Measurements from ENCODE around the gene NUTM2F. TPM values are rescaled to one million over a fixed set of nuclear protein-coding genes. Genes with fewer than 3 reads are reported as not detected.
"Not testable (repeated sequence)": the region's sequence is repeated elsewhere in the genome, so short reads cannot be mapped to it uniquely, and the experiment has no call there.

NUTM2F gene
- total RNA-seq, 1 experiment from 2014 or later, result not detected

DNA sequence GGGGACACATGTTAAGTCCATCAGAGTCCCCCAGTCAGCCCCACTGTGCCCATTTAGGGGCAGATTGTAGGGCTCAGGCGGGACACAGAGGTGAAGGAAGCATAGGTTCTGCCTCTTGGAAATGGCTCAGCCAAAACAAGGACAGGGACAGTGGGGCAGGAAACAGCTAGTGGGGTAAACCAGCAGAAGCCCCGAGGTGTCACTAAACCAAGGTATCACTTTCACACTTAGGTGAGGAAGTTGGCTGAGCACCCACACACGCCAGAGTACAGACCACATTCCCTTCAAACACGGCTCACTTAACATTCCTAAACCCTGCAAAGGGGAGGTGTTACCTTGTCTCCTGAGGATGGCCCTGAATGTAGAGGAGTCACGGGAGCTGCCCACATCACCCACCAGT lies 12.2 kb downstream of the NUTM2F start:
- DNase-seq (ENCODE audit: low read depth), result not testable (repeated sequence)

DNA sequence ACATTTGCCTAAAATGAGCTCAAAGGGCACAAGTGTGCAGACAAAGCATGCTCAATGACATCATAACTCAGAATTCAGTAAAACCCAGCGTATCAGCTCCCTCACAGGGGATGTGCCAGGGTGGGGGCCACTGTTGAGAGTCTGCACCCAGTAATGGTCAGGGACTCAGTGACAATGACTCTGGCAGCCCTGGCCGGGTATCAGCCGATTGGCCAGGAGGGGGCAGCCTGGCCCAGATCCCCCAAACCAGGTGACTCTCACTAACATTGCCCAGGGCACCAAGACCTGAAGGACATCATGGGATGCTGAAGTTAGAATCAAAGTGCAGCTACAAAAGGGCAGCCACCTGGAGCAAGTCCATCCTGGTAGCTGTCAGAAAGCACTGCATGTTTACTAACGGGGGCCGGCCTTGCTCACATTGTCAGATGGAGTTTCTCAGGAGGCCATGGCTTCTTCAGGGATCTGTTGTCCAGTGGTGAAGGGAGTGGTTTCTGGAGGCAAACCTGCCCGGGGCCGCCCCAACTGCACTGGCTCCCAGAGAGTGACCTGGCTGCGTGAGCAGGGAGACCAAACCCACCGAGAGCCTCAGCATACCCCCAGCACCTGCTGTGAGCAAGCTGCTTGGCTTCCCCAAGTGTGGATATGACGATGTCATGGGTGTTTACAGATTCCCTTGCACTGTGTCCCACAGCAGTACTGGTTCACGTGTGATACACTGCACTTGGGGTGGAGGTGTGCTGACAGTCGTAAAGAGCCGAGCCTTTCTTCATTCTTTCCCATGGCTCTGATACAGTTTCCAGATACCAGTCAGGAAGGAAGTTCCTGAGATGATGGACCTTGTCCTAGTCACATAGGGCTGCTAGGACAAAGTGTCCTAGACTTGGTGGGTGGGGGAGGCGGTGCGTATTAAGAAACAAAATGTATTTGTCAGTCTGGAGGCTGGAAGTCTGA lies 13.1 kb downstream of the NUTM2F start:
- not testable (repeated sequence) for DNase-seq (ENCODE audit: low read depth)

DNA sequence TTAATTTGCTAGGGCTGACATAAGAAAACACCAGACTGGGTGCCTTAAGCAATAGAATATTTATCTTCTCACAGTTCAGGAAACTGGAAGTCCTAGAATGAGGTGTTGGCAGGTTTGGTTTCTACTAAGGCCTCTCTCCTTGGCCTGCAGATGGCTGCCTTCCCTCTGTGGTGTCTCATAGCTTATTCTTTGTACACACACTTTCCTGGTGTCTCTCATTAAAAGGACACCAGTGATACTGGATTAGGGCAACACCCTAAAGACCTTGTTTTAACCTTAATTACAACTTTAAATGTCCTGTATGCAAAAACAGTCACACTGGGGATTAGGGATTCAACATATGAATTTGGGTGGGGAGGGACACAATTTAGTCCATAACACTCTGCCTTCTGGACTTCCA lies 25.1 kb downstream of the NUTM2F start:
- no peak for DNase-seq (ENCODE audit: low read depth)

- DNase-seq (ENCODE audit: low read depth), result no peak
Observed at GRCh38 chr9:94302426-94302825, 26.0 kb downstream of the NUTM2F start.

- no peak for DNase-seq (ENCODE audit: low read depth)
Observed at GRCh38 chr9:94301583-94301982, 26.9 kb downstream of the NUTM2F start.

- DNase-seq (ENCODE audit: low read depth), result no peak
Observed at GRCh38 chr9:94300470-94301301, 27.8 kb downstream of the NUTM2F start.

GRCh38 chr9:94298949-94299599 lies 29.4 kb downstream of the NUTM2F start:
- no peak for DNase-seq (ENCODE audit: low read depth)

- DNase-seq (ENCODE audit: low read depth), result no peak
Observed at GRCh38 chr9:94289691-94290090, 38.8 kb downstream of the NUTM2F start.

- DNase-seq (ENCODE audit: low read depth), result no peak
Observed at GRCh38 chr9:94287877-94288513, 40.4 kb downstream of the NUTM2F start.

DNA sequence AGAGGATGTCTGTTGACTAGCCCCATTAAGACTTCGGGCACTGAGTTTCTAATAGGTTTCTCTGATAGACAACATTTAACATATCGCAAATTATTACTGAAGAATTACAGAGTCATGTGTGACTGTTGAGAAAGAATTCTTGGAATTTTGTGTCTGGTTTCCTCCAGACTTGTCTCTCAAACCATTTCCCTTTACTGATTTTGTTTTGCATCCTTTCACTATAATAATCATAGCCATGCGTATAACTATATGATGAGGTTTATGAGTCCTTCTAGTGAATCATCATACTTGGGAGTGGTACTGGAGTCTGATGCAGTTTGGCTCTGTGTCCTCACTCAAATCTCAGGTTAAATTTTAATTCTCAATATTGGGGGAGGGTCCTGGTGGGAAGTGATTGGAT lies 42.3 kb downstream of the NUTM2F start:
- DNase-seq (ENCODE audit: low read depth), result no peak

- no peak for DNase-seq (ENCODE audit: low read depth)
Observed at GRCh38 chr9:94281101-94281500, 47.3 kb downstream of the NUTM2F start.

GRCh38 chr9:94280409-94280989 lies 47.9 kb downstream of the NUTM2F start:
- DNase-seq (ENCODE audit: low read depth), result no peak

GRCh38 chr9:94277885-94278536 lies 50.4 kb downstream of the NUTM2F start:
- no peak for DNase-seq (ENCODE audit: low read depth)

- DNase-seq (ENCODE audit: low read depth), result not testable (repeated sequence)
Observed at GRCh38 chr9:94277029-94277428, 51.4 kb downstream of the NUTM2F start.

GRCh38 chr9:94270009-94270408 lies 58.4 kb downstream of the NUTM2F start:
- DNase-seq (ENCODE audit: low read depth), result no peak

GRCh38 chr9:94269264-94269663 lies 59.2 kb downstream of the NUTM2F start:
- DNase-seq (ENCODE audit: low read depth), result no peak
